HCT116 (cell line): ENCODE measurements around the gene CDKAL1. TPM values are rescaled to one million over a fixed set of nuclear protein-coding genes. Genes with fewer than 3 reads are reported as not detected.

Experiments used
- ATAC-seq: fragments of 200-7000 bp; cut with Tn5 transposase; 2 replicates; pipeline ENCODE4 v1.9.1; 2020; ENCODE audit warnings: mild to moderate bottlenecking, moderate library complexity
- BruUV-seq: library from RNA; stranded (reverse); fragments of 400-500 nt; replicated peaks from 2 replicates; lab custom pipeline; 2021; lab: Mats Ljungman, UMichigan
- CTCF ChIA-PET: fragments of 300-600 bp; sonication (Branson Sonifier 250); formaldehyde crosslinking; loops from one replicate; lab custom pipeline; 2021; ENCODE audit warnings: antibody characterized with exemption; lab: Charles Lee
- POLR2A ChIA-PET: fragments of 300-600, 350-600 bp; sonication (Branson Sonifier 250); formaldehyde crosslinking; loops from one replicate; lab custom pipeline; 2021; ENCODE audit warnings: antibody characterized with exemption; lab: Charles Lee
- RAD21 ChIA-PET, 2 experiments: fragments of 300-600 bp; sonication (Branson Sonifier 250); formaldehyde crosslinking; loops; one replicate each; lab custom pipeline; 2023; ENCODE audit warnings: low total read pairs in 2 of 2; ENCODE audit not compliant: uncharacterized antibody in 2 of 2, unreplicated experiment in 2 of 2, low non-redundant PET in 1 of 2; lab: Charles Lee
- DNase-seq: peaks from one replicate; pipeline ENCODE4 v3.0.0-alpha.2; 2010; ENCODE audit warnings: low read depth, low spot score
- H2AFZ ChIP-seq: fragments of 200-600 bp; shearing (Covaris generic), sonication (generic); 2 replicates; pipeline ENCODE4 v1.6.1; 2017; ENCODE audit warnings: low read depth, mixed run types, mixed read lengths, antibody characterized with exemption, low read length; ENCODE audit not compliant: poor library complexity, severe bottlenecking
- H3K27ac ChIP-seq: 2 replicates; pipeline ENCODE4 v1.5.1; 2012; ENCODE audit warnings: low read depth, low read length
- H3K27me3 ChIP-seq: fragments of 200-600 bp; sonication (generic); 2 replicates; pipeline ENCODE4 v1.6.1; 2016; ENCODE audit warnings: mixed run types, low read length, mixed read lengths; ENCODE audit not compliant: insufficient read depth
- H3K36me3 ChIP-seq, 2 experiments: fragments of 200-500 bp in 1 of 2; fragments of 200-600 bp in 1 of 2; sonication (Bioruptor generic) in 1 of 2; sonication (generic) in 1 of 2; 2 replicates each; pipeline versions ENCODE4 v1.5.1 to v1.6.1; 2014 to 2016; ENCODE audit warnings: low read length in 2 of 2, inconsistent platforms in 1 of 2, mixed read lengths in 1 of 2, mixed run types in 1 of 2; ENCODE audit not compliant: insufficient read depth in 2 of 2, control insufficient read depth in 1 of 2
- H3K4me1 ChIP-seq, 2 experiments: fragments of 200-600 bp in 1 of 2; sonication (generic) in 1 of 2; 2 replicates each; pipeline versions ENCODE4 v1.5.1 to v1.6.1; 2012 to 2017; ENCODE audit warnings: low read length in 2 of 2, inconsistent platforms in 1 of 2, mild to moderate bottlenecking in 1 of 2, mixed read lengths in 1 of 2, mixed run types in 1 of 2, moderate library complexity in 1 of 2; ENCODE audit not compliant: insufficient read depth in 2 of 2, control insufficient read depth in 1 of 2
- H3K4me2 ChIP-seq: fragments of 200-600 bp; sonication (generic); 2 replicates; pipeline ENCODE4 v1.6.1; 2017; ENCODE audit warnings: mixed run types, low read length, mixed read lengths
- H3K4me3 ChIP-seq, 2 experiments: fragments of 200-600 bp in 1 of 2; sonication (generic) in 1 of 2; replicated peaks in 1 of 2; 2 replicates each; pipeline ENCODE4 v1.5.1; 2011 to 2016; ENCODE audit warnings: low read length in 2 of 2, control low read depth in 1 of 2, low read depth in 1 of 2, mild to moderate bottlenecking in 1 of 2, mixed read lengths in 1 of 2, mixed run types in 1 of 2
- H3K79me2 ChIP-seq: fragments of 200-600 bp; sonication (generic); 2 replicates; pipeline ENCODE4 v1.6.1; 2017; ENCODE audit warnings: mild to moderate bottlenecking, mixed run types, low read length, moderate library complexity, mixed read lengths; ENCODE audit not compliant: insufficient read depth
- H3K9ac ChIP-seq: fragments of 200-600 bp; sonication (generic); 2 replicates; pipeline ENCODE4 v1.6.1; 2016; ENCODE audit warnings: low read length, mixed read lengths
- H3K9me2 ChIP-seq: fragments of 200-600 bp; sonication (generic), shearing (Covaris generic); 2 replicates; pipeline ENCODE4 v1.6.1; 2017; ENCODE audit warnings: mixed run types, mild to moderate bottlenecking, moderate library complexity; ENCODE audit not compliant: insufficient read depth
- H3K9me3 ChIP-seq, 2 experiments: fragments of 200-500 bp in 1 of 2; fragments of 200-600 bp in 1 of 2; sonication (Bioruptor generic) in 1 of 2; sonication (generic) in 1 of 2; 2 replicates each; pipeline ENCODE4 v1.6.1; 2014 to 2017; ENCODE audit warnings: low read length in 2 of 2, mixed read lengths in 2 of 2, inconsistent platforms in 1 of 2, low read depth in 1 of 2, mild to moderate bottlenecking in 1 of 2, mixed run types in 1 of 2, moderate library complexity in 1 of 2; ENCODE audit not compliant: control insufficient read depth in 1 of 2, insufficient read depth in 1 of 2
- H4K20me1 ChIP-seq: fragments of 200-600 bp; sonication (generic), shearing (Covaris generic); 2 replicates; pipeline ENCODE4 v1.6.1; 2017; ENCODE audit warnings: mixed run types, mild to moderate bottlenecking, moderate library complexity; ENCODE audit not compliant: insufficient read depth
- CTCF ChIP-seq, 3 experiments: fragments of 200-600 bp in 1 of 3; sonication (generic) in 1 of 3; IDR thresholded peaks in 2 of 3; conservative IDR thresholded peaks in 1 of 3; 2 replicates each; pipeline ENCODE4 v1.5.1; 2012 to 2017; ENCODE audit warnings: low read depth in 2 of 3, low read length in 2 of 3, antibody characterized with exemption in 1 of 3, borderline replicate concordance in 1 of 3, control low read depth in 1 of 3, mild to moderate bottlenecking in 1 of 3, mixed read lengths in 1 of 3, mixed run types in 1 of 3, moderate library complexity in 1 of 3; ENCODE audit not compliant: insufficient read depth in 1 of 3
- EGR1 ChIP-seq: IDR thresholded peaks from 2 replicates; pipeline ENCODE4 v1.6.1; 2012; ENCODE audit warnings: low read depth
- EZH2 ChIP-seq: fragments of 200-600 bp; sonication (generic); IDR thresholded peaks from 2 replicates; pipeline ENCODE4 v1.6.1; 2017; ENCODE audit warnings: antibody characterized with exemption, mixed run types
- REST ChIP-seq: IDR thresholded peaks from 2 replicates; pipeline ENCODE4 v1.6.1; 2012; ENCODE audit warnings: low read depth
- SRF ChIP-seq: IDR thresholded peaks from 2 replicates; pipeline ENCODE4 v1.6.1; 2012; ENCODE audit warnings: low read depth
- intact Hi-C: fragments of 100-400 bp; cut with micrococcal nuclease; formaldehyde crosslinking; loops from 2 replicates; pipeline ENCODE4 v1.10.0; 2022
- total RNA-seq: library from RNA; stranded (reverse); gene quantifications from one replicate; pipeline ENCODE4 v1.2.1, GENCODE V29; 2021; ENCODE audit not compliant: unreplicated experiment

The CDKAL1 gene
- total RNA-seq, 1 experiment from 2014 or later, result 14.9 TPM

DNA sequence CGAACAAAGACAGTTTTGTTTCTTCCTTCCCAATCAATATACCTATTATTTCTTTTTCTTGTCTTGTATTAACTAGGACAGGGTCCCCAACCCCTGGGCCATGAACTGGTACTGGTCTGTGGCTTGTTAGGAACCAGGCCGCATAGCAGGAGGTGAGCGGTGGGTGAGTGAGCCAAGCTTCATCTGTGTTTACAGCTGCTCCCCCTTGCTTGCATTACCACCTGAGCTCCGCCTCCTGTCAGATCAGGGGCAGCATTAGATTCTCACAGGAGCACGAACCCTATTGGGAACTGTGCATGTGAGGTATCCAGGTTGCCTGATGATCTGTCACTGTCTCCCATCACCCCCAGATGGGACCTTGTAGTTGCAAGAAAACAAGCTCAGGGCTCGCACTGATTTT lies 151.9 kb downstream of the CDKAL1 start:
- no peak for TF ChIP-seq EZH2
- no peak for TF ChIP-seq REST
- no peak for TF ChIP-seq SRF
- peak in 2 of 3 experiments; percentile 15 to 19; a peak in 1 of 6 replicates for TF ChIP-seq CTCF (IDR thresholded peaks at IDR 0.05 in 2 of 3, conservative IDR thresholded peaks at IDR 0.05 in 1 of 3; ENCODE audit: borderline replicate concordance in 1 of 3, insufficient read depth in 1 of 3, low read depth in 2 of 3, low read length in 2 of 3)
- TF ChIP-seq EGR1, result no peak
- TF ChIP-seq, all 23 proteins: peak for 1
- Histone ChIP-seq H3K4me3 (no peak overlapping the region), H3K79me2 (peaks cover 14% of the 10 kb centered on the region), H3K9me2 (no peaks in the 10 kb centered on the region), H3K36me3 (no peaks in the 10 kb centered on the region), H3K9ac (no peak overlapping the region), H3K4me1 (peaks cover 6 to 10% of the 10 kb centered on the region in 2 experiments; a peak in 3 of 4 replicates), H3K4me2 (no peak overlapping the region), H2AFZ (no peak overlapping the region), H3K27me3 (no peaks in the 10 kb centered on the region), H3K27ac (no peak overlapping the region), H3K9me3 (no peaks in the 10 kb centered on the region), H4K20me1 (no peaks in the 10 kb centered on the region)
- ChIA-PET POLR2A (no interaction called here), CTCF (no interaction called here), RAD21 (no interaction called here)
- intact Hi-C loops, result no loop called here
- peak; percentile 74 for ATAC-seq
- DNase-seq, result no peak
- BruUV-seq, result no TSS peak
